ENCODE results near the gene MRPL47. TPM values are rescaled to one million over a fixed set of nuclear protein-coding genes. Genes with fewer than 3 reads are reported as not detected.

MRPL47 gene
- total and polyA plus RNA-seq, 2 of the 13 experiments (the other 11 are each of a cell fraction or from before 2014, with no cell fraction given): 36.1 to 83.8 TPM

DNA sequence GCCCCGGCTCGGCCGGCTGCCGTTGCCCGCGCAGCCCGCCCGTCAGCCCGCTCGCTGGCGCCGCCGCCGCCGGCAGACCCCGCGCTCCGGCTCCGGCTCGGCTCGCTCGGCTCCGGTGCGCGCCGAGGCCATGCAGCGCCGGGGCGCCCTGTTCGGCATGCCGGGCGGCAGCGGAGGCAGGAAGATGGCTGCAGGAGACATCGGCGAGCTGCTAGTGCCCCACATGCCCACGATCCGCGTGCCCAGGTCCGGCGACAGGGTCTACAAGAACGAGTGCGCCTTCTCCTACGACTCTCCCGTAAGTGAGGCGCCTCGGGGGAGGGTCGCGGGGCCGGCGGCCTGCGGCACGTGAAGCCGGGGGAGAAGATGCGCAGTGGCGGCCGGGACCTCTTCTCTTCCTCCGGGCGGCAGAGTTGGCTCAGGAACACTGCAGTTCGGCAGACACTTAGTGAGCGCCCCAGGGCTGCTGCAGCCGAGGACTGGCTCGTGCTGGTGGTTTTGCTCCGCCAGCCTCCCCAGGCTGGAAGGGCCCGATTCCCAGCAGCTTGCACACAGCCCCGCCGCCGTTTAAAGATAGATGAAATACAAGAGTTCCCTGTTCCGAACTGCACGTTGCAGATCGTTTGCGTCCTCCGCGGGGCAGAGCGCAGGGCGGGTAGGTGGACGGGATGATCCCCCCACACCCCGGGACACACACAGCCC, 48.8 kb upstream of the MRPL47 start (continued):
- TF ChIP-seq ZNF567 (CRISPR knock-in tag; IDR thresholded peaks at IDR 0.05; ENCODE audit: borderline replicate concordance): no peak
- TF ChIP-seq SCMH1 (CRISPR knock-in tag; IDR thresholded peaks at IDR 0.05; ENCODE audit: borderline replicate concordance): no peak
- no peak for TF ChIP-seq ZBTB8A (CRISPR knock-in tag; IDR thresholded peaks at IDR 0.05; ENCODE audit: borderline replicate concordance, low read depth)
- TF ChIP-seq HOXD1 (CRISPR knock-in tag; IDR thresholded peaks at IDR 0.05): peak; percentile 18; the same call in 1 of the 2 replicates
- no peak for TF ChIP-seq SMYD3 (CRISPR knock-in tag; IDR thresholded peaks at IDR 0.05)
- no peak for TF ChIP-seq GATA4 (IDR thresholded peaks at IDR 0.05; ENCODE audit: borderline replicate concordance, low read depth)
- peak; percentile 68; the same call in 1 of the 2 replicates for TF ChIP-seq ZMAT3 (CRISPR knock-in tag; conservative IDR thresholded peaks at IDR 0.05)
- TF ChIP-seq ZFP1 (CRISPR knock-in tag; IDR thresholded peaks at IDR 0.05): no peak
- TF ChIP-seq ZNF850 (CRISPR knock-in tag; conservative IDR thresholded peaks at IDR 0.05): no peak
- TF ChIP-seq POLR2A (IDR thresholded peaks at IDR 0.05; ENCODE audit: insufficient read depth in 1 of 2, low read depth in 2 of 2, low read length in 2 of 2): no peak; a peak in 1 of 4 replicates
- TF ChIP-seq BRCA1 (CRISPR knock-in tag; IDR thresholded peaks at IDR 0.05): no peak
- TF ChIP-seq, protein P1, sequence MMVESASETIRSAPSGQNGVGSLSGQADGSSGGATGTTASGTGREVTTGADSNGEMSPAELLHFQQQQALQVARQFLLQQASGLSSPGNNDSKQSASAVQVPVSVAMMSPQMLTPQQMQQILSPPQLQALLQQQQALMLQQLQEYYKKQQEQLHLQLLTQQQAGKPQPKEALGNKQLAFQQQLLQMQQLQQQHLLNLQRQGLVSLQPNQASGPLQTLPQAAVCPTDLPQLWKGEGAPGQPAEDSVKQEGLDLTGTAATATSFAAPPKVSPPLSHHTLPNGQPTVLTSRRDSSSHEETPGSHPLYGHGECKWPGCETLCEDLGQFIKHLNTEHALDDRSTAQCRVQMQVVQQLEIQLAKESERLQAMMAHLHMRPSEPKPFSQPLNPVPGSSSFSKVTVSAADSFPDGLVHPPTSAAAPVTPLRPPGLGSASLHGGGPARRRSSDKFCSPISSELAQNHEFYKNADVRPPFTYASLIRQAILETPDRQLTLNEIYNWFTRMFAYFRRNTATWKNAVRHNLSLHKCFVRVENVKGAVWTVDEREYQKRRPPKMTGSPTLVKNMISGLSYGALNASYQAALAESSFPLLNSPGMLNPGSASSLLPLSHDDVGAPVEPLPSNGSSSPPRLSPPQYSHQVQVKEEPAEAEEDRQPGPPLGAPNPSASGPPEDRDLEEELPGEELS (CRISPR knock-in tag; IDR thresholded peaks at IDR 0.05): no peak
- TF ChIP-seq ZFP36 (IDR thresholded peaks at IDR 0.05; ENCODE audit: borderline replicate concordance, low read depth, low read length, partially characterized antibody): no peak
- no peak for TF ChIP-seq NCOR1 (IDR thresholded peaks at IDR 0.05; ENCODE audit: borderline replicate concordance, low read length)
- TF ChIP-seq ONECUT2 (CRISPR knock-in tag; IDR thresholded peaks at IDR 0.05): no peak
- TF ChIP-seq, protein P2, sequence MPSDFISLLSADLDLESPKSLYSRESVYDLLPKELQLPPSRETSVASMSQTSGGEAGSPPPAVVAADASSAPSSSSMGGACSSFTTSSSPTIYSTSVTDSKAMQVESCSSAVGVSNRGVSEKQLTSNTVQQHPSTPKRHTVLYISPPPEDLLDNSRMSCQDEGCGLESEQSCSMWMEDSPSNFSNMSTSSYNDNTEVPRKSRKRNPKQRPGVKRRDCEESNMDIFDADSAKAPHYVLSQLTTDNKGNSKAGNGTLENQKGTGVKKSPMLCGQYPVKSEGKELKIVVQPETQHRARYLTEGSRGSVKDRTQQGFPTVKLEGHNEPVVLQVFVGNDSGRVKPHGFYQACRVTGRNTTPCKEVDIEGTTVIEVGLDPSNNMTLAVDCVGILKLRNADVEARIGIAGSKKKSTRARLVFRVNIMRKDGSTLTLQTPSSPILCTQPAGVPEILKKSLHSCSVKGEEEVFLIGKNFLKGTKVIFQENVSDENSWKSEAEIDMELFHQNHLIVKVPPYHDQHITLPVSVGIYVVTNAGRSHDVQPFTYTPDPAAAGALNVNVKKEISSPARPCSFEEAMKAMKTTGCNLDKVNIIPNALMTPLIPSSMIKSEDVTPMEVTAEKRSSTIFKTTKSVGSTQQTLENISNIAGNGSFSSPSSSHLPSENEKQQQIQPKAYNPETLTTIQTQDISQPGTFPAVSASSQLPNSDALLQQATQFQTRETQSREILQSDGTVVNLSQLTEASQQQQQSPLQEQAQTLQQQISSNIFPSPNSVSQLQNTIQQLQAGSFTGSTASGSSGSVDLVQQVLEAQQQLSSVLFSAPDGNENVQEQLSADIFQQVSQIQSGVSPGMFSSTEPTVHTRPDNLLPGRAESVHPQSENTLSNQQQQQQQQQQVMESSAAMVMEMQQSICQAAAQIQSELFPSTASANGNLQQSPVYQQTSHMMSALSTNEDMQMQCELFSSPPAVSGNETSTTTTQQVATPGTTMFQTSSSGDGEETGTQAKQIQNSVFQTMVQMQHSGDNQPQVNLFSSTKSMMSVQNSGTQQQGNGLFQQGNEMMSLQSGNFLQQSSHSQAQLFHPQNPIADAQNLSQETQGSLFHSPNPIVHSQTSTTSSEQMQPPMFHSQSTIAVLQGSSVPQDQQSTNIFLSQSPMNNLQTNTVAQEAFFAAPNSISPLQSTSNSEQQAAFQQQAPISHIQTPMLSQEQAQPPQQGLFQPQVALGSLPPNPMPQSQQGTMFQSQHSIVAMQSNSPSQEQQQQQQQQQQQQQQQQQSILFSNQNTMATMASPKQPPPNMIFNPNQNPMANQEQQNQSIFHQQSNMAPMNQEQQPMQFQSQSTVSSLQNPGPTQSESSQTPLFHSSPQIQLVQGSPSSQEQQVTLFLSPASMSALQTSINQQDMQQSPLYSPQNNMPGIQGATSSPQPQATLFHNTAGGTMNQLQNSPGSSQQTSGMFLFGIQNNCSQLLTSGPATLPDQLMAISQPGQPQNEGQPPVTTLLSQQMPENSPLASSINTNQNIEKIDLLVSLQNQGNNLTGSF (CRISPR knock-in tag; IDR thresholded peaks at IDR 0.05): no peak
- TF ChIP-seq PPARG (CRISPR knock-in tag; conservative IDR thresholded peaks at IDR 0.05): 0 out of 2 replicates have a peak, but pooled peaks have one; percentile 22
- TF ChIP-seq ZSCAN21 (CRISPR knock-in tag; IDR thresholded peaks at IDR 0.05; ENCODE audit: borderline replicate concordance): no peak; the same call in 1 of the 2 replicates
- TF ChIP-seq SYNCRIP (IDR thresholded peaks at IDR 0.05; ENCODE audit: insufficient read depth, low read depth, low read length): no peak
- no peak for TF ChIP-seq TCF7 (IDR thresholded peaks at IDR 0.05; ENCODE audit: low read depth)
- TF ChIP-seq CCAR2 (optimal IDR thresholded peaks at IDR 0.05; ENCODE audit: low read depth, low read length): no peak
- peak; percentile 31 for TF ChIP-seq TEAD3 (CRISPR knock-in tag; optimal IDR thresholded peaks at IDR 0.05; ENCODE audit: borderline replicate concordance)
- no peak for TF ChIP-seq ZNF17 (CRISPR knock-in tag; IDR thresholded peaks at IDR 0.05)
- 0 out of 2 replicates have a peak, but pooled peaks have one; percentile 36 for TF ChIP-seq ZNF232 (CRISPR knock-in tag; IDR thresholded peaks at IDR 0.05; ENCODE audit: borderline replicate concordance)
- TF ChIP-seq ZNF766 (CRISPR knock-in tag; IDR thresholded peaks at IDR 0.05; ENCODE audit: borderline replicate concordance): no peak
